PC-9 (cell line): ENCODE data around the gene SV2C. TPM values are rescaled to one million over a fixed set of nuclear protein-coding genes. Genes with fewer than 3 reads are reported as not detected.

ENCODE experiments used
- BruUV-seq: library from RNA; stranded (reverse); fragments of 400-500 nt; replicated peaks from 2 replicates; lab custom pipeline; 2021; lab: Mats Ljungman, UMichigan
- CTCF ChIA-PET: fragments of 300-600 bp; sonication (Branson Sonifier 250); formaldehyde crosslinking; loops from one replicate; lab custom pipeline; 2022; ENCODE audit warnings: antibody characterized with exemption; lab: Charles Lee
- POLR2A ChIA-PET: fragments of 300-600 bp; sonication (Branson Sonifier 250); formaldehyde crosslinking; loops from one replicate; lab custom pipeline; 2022; ENCODE audit warnings: antibody characterized with exemption; ENCODE audit not compliant: unreplicated experiment; lab: Charles Lee
- DNase-seq, 2 experiments: peaks; one replicate each; pipeline versions ENCODE4 v3.0.0 to v3.0.0-alpha.2; 2015 to 2022; ENCODE audit warnings: mixed read lengths in 1 of 2
- H2AFZ ChIP-seq: fragments of 200-600 bp; sonication (generic); 2 replicates; pipeline ENCODE4 v1.8.1; 2017; ENCODE audit warnings: antibody characterized with exemption
- H3F3A ChIP-seq: fragments of 200-600 bp; sonication (generic); 2 replicates; pipeline ENCODE4 v1.8.1; 2017; ENCODE audit warnings: antibody characterized with exemption, mild to moderate bottlenecking, low read depth; ENCODE audit not compliant: insufficient read depth
- H3K27ac ChIP-seq: fragments of 200-600 bp; sonication (generic); 2 replicates; pipeline ENCODE4 v1.6.1; 2016; ENCODE audit warnings: mixed run types
- H3K27me3 ChIP-seq: fragments of 200-600 bp; sonication (generic); 2 replicates; pipeline ENCODE4 v1.6.1; 2016; ENCODE audit warnings: low read depth, mixed run types; ENCODE audit not compliant: insufficient read depth
- H3K36me3 ChIP-seq: fragments of 200-600 bp; sonication (generic); 2 replicates; pipeline ENCODE4 v1.6.1; 2016; ENCODE audit warnings: low read depth, mixed run types
- H3K4me1 ChIP-seq: fragments of 200-600 bp; sonication (generic); replicated peaks from 2 replicates; pipeline ENCODE4 v1.6.1; 2016; ENCODE audit warnings: mixed run types; ENCODE audit not compliant: insufficient read depth
- H3K4me2 ChIP-seq: fragments of 200-600 bp; sonication (generic); 2 replicates; pipeline ENCODE4 v1.6.1; 2017; ENCODE audit warnings: mixed run types
- H3K4me3 ChIP-seq: fragments of 200-600 bp; sonication (generic); 2 replicates; pipeline ENCODE4 v1.6.1; 2016; ENCODE audit warnings: mixed run types
- H3K79me2 ChIP-seq: fragments of 200-600 bp; sonication (generic); 2 replicates; pipeline ENCODE4 v1.6.1; 2017; ENCODE audit warnings: low read depth, mixed run types
- H3K9me2 ChIP-seq: fragments of 200-600 bp; sonication (generic); 2 replicates; pipeline ENCODE4 v1.8.1; 2017; ENCODE audit warnings: mild to moderate bottlenecking; ENCODE audit not compliant: insufficient read depth
- H3K9me3 ChIP-seq: fragments of 200-600 bp; sonication (generic); 2 replicates; pipeline ENCODE4 v1.8.1; 2016; ENCODE audit warnings: low read depth; ENCODE audit not compliant: insufficient read depth
- H4K20me1 ChIP-seq: fragments of 200-600 bp; sonication (generic); 2 replicates; pipeline ENCODE4 v1.8.1; 2017; ENCODE audit not compliant: insufficient read depth
- EZH2 ChIP-seq: fragments of 200-600 bp; sonication (generic); IDR thresholded peaks from 2 replicates; pipeline ENCODE4 v1.8.0; 2017; ENCODE audit warnings: antibody characterized with exemption, low read depth
- intact Hi-C: fragments of 100-400 bp; cut with micrococcal nuclease; formaldehyde crosslinking; loops from one replicate; pipeline ENCODE4 v1.10.0; 2022; ENCODE audit not compliant: unreplicated experiment
- total RNA-seq: library from RNA; stranded (reverse); gene quantifications from 2 replicates; pipeline ENCODE4 v1.2.3, GENCODE V29; 2021
- TF ChIP-seq, protein P1 (sequence below): fragments of 200-600 bp; sonication (generic); conservative IDR thresholded peaks from 2 replicates; pipeline ENCODE4 v1.6.1; 2017; ENCODE audit warnings: mixed run types, antibody characterized with exemption, mild to moderate bottlenecking, moderate library complexity

SV2C gene
- total RNA-seq, 1 experiment from 2014 or later: not detected

DNA sequence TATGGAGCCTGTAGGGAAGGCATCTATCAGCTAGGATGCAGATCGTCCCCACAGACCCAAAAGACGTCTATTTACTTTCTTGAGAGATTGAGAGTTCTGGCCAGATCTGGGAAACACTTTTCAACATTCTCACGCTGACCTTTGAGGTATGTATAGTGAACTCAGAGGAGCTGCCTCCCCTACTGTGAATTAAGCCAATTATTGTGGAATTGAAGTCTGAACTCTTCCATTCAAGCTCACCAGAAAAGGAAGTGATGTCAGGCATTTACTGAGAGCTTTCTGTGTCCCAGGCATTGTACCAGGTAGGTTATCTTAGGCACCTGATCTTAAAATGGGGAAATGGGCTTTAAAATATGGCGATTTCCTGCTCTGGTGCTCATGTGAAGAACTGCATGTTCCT, 136.5 kb downstream of the SV2C start:
- Histone ChIP-seq H3K9me2 (no peaks in the 10 kb centered on the region), H3K27me3 (no peaks in the 10 kb centered on the region), H3K4me3 (no peak overlapping the region), H3K79me2 (no peaks in the 10 kb centered on the region), H3K4me1 (no peaks in the 10 kb centered on the region), H3K36me3 (no peaks in the 10 kb centered on the region), H3K4me2 (no peak overlapping the region), H2AFZ (no peak overlapping the region), H3F3A (no peaks in the 10 kb centered on the region), H3K9me3 (no peaks in the 10 kb centered on the region), H3K27ac (no peak overlapping the region), H4K20me1 (no peaks in the 10 kb centered on the region)
- TF ChIP-seq, protein P1, sequence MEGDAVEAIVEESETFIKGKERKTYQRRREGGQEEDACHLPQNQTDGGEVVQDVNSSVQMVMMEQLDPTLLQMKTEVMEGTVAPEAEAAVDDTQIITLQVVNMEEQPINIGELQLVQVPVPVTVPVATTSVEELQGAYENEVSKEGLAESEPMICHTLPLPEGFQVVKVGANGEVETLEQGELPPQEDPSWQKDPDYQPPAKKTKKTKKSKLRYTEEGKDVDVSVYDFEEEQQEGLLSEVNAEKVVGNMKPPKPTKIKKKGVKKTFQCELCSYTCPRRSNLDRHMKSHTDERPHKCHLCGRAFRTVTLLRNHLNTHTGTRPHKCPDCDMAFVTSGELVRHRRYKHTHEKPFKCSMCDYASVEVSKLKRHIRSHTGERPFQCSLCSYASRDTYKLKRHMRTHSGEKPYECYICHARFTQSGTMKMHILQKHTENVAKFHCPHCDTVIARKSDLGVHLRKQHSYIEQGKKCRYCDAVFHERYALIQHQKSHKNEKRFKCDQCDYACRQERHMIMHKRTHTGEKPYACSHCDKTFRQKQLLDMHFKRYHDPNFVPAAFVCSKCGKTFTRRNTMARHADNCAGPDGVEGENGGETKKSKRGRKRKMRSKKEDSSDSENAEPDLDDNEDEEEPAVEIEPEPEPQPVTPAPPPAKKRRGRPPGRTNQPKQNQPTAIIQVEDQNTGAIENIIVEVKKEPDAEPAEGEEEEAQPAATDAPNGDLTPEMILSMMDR: no peak
- no peak for TF ChIP-seq EZH2
- no TSS peak for BruUV-seq
- no peak for DNase-seq
- CTCF ChIA-PET: no interaction called here
- intact Hi-C loops: no loop called here
- POLR2A ChIA-PET: no interaction called here

DNA sequence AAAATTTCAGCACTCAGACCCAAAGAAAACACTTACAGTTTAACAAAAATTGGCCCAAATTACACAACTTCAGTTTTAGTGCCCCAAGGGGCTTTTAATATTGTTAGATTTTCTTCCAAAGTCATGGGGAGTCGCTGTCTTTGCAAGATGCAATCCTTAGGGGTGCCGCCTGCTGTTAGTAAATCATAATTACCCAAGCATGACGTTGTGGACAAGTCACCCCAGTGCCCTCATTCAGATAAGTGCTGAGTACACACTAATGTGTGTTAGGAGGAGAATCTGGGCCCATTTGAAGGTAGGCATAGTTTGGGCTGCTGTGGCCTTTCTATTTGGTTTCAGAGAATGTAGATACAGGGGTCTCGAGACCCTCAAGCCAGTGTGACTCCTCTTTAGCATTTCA, 138.1 kb downstream of the SV2C start:
- POLR2A ChIA-PET: no interaction called here
- H3F3A ChIP-seq: no peaks in the 10 kb centered on the region
- no peaks in the 10 kb centered on the region for H3K79me2 ChIP-seq
- H4K20me1 ChIP-seq: no peaks in the 10 kb centered on the region
- intact Hi-C loops: no loop called here
- no peak overlapping the region for H3K4me3 ChIP-seq
- DNase-seq: no peak
- no peak for TF ChIP-seq EZH2
- TF ChIP-seq, protein P1: no peak
- H3K27ac ChIP-seq: no peak overlapping the region
- CTCF ChIA-PET: no interaction called here
- no peaks in the 10 kb centered on the region for H3K9me2 ChIP-seq
- no peaks in the 10 kb centered on the region for H3K9me3 ChIP-seq
- H2AFZ ChIP-seq: no peak overlapping the region
- H3K4me2 ChIP-seq: no peak overlapping the region
- no peaks in the 10 kb centered on the region for H3K36me3 ChIP-seq
- no peaks in the 10 kb centered on the region for H3K4me1 ChIP-seq
- no TSS peak for BruUV-seq
- no peaks in the 10 kb centered on the region; the same call in 1 of the 2 replicates for H3K27me3 ChIP-seq

DNA sequence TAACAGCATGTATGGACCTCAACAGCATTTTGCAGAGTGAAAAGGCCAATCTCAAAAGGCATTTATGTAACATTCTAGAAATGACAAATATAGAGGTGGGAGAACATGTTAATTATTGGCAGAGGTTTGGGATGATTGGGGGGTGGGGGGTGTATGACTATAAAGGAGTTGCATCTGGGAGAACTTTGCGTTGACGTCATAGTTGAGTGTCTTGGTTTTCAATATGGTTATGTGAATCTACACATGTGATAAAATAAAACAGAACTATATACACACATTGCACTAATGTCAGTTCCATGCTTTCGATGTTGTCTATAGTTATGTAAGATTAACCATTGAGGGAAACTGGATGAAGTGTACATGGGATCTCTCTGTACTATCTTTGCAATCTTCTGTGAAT, 139.1 kb downstream of the SV2C start:
- peaks cover 7% of the 10 kb centered on the region for H3K27me3 ChIP-seq
- no TSS peak for BruUV-seq
- TF ChIP-seq, protein P1: no peak
- no peak for TF ChIP-seq EZH2
- H4K20me1 ChIP-seq: no peaks in the 10 kb centered on the region
- intact Hi-C loops: no loop called here
- H3K9me2 ChIP-seq: no peaks in the 10 kb centered on the region
- H3K4me1 ChIP-seq: no peaks in the 10 kb centered on the region
- no peak overlapping the region for H3K27ac ChIP-seq
- no peak overlapping the region for H2AFZ ChIP-seq
- H3F3A ChIP-seq: no peaks in the 10 kb centered on the region
- H3K36me3 ChIP-seq: no peaks in the 10 kb centered on the region
- no peak overlapping the region for H3K4me2 ChIP-seq
- ChIA-PET POLR2A (no interaction called here), CTCF (no interaction called here)
- H3K9me3 ChIP-seq: no peaks in the 10 kb centered on the region
- H3K79me2 ChIP-seq: no peaks in the 10 kb centered on the region
- H3K4me3 ChIP-seq: no peak overlapping the region
- no peak for DNase-seq
